HAP-1 (cell line): ENCODE data around the gene FBN2.

ENCODE experiments used
- DNase-seq, 2 experiments: peaks; one replicate each; pipeline ENCODE4 v3.0.0-alpha.2; 2016 to 2020; ENCODE audit warnings: low spot score in 2 of 2
- H3K27me3 ChIP-seq: fragments of 250-450 bp; sonication (Bioruptor Pico); 2 replicates; pipeline ENCODE4 v1.5.1; 2020; ENCODE audit warnings: low read depth, mild to moderate bottlenecking, moderate library complexity
- H3K36me3 ChIP-seq: fragments of 250-450 bp; sonication (Bioruptor Pico); replicated peaks from 2 replicates; pipeline ENCODE4 v1.5.1; 2020; ENCODE audit warnings: mild to moderate bottlenecking
- H3K4me1 ChIP-seq: fragments of 250-450 bp; sonication (Bioruptor Pico); 2 replicates; pipeline ENCODE4 v1.5.1; 2020; ENCODE audit warnings: mild to moderate bottlenecking
- H3K4me3 ChIP-seq: fragments of 250-450 bp; sonication (Bioruptor Pico); 2 replicates; pipeline ENCODE4 v1.5.1; 2020; ENCODE audit warnings: mild to moderate bottlenecking, moderate library complexity
- H3K9me3 ChIP-seq: fragments of 250-450 bp; sonication (Bioruptor Pico); 2 replicates; pipeline ENCODE4 v1.5.1; 2020; ENCODE audit warnings: mild to moderate bottlenecking, moderate library complexity
- in situ Hi-C: fragments of 300-500 bp; cut with MboI; formaldehyde crosslinking; loops from 3 replicates; pipeline ENCODE4 v1.14.3; 2020; ENCODE audit warnings: low sequenced_read_pairs, inconsistent platforms, mixed read lengths

FBN2 gene

DNA sequence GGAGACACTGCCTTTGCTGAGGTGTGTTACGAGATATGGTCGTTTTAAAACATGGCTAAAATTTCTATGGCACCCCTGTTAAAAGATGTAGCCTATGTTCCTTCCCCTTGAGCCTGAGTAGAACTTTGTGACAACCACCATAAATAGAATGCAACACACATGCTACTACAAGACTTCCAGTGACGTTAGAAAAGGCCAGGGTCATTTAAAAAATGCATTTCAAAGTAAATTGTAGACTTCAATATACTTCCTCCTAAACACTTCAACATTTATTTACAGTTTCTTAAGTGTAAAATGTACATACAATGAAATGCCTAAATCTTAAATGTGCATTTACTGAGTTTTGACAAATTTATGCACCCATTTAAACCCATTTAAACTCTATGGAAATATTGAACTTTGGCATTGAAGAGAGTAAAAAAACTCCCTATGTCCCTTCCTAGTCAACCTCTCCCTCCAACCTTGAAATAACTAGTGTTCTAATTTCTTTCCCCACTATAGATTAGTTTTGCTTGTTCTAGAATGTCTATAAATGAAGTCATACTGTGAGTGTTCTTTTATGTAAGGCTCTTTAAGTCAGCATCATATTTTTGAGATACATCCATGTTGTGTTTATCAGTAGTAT lies 294.0 kb downstream of the FBN2 start:
- in situ Hi-C loops: no loop called here

GRCh38 chr5:128241051-128241695 lies 296.9 kb downstream of the FBN2 start:
- no peaks in the 10 kb centered on the region for H3K36me3 ChIP-seq
- no peak for DNase-seq
- H3K9me3 ChIP-seq: no peaks in the 10 kb centered on the region
- no peaks in the 10 kb centered on the region for H3K27me3 ChIP-seq
- no peaks in the 10 kb centered on the region for H3K4me1 ChIP-seq
- H3K4me3 ChIP-seq: no peak overlapping the region
- in situ Hi-C loops: no loop called here

More for the DNA sequence above, 294.0 kb downstream of the FBN2 start:
- Histone ChIP-seq H3K36me3 (no peaks in the 10 kb centered on the region), H3K4me1 (no peaks in the 10 kb centered on the region), H3K27me3 (no peaks in the 10 kb centered on the region), H3K4me3 (no peak overlapping the region), H3K9me3 (no peaks in the 10 kb centered on the region)
- DNase-seq: no peak

DNA sequence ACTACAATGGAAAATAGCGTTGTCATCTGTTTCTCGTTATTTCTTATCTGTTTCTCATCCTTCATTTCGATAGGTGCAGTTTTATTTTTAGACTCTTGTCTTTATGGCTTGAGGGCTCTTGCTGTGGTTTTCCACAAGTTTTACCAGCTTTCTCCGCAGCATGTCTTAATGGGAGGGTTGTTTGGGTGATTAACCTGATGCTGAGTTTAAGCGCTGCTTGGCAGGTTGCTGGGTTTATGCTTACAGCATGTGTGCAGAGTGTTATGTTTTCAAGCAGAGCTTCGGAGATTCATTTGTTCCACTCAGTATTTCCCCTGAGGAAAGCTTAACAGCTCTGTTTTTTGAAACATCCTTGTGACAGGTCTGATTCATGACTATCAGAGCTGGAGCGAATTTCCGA lies 300.5 kb downstream of the FBN2 start:
- no peak for DNase-seq
- H3K4me1 ChIP-seq: no peaks in the 10 kb centered on the region
- no peaks in the 10 kb centered on the region for H3K27me3 ChIP-seq
- no peaks in the 10 kb centered on the region for H3K9me3 ChIP-seq
- in situ Hi-C loops: no loop called here
- no peak overlapping the region for H3K4me3 ChIP-seq
- H3K36me3 ChIP-seq: no peaks in the 10 kb centered on the region

DNA sequence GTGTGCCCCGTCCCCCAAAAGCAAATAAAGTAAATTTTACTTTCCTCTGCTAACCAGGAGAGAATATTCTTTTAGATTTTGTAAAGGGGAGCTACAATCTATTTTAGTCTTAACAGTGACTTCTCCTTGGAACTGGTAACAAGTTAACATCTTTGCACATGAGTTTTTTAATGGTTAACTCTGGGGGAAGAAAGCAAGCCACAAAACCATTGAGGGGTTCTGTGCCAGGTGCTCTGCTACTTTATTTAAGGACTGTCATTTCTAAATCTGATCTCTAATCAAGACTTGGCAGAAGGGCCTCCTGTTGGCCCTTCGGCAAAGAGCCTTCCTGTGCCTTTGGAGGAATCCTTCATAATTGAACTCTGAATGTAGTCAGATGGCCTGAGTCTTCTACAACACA lies 301.0 kb downstream of the FBN2 start:
- Histone ChIP-seq H3K9me3 (no peaks in the 10 kb centered on the region), H3K27me3 (no peaks in the 10 kb centered on the region), H3K4me3 (no peak overlapping the region), H3K4me1 (no peaks in the 10 kb centered on the region), H3K36me3 (no peaks in the 10 kb centered on the region)
- in situ Hi-C loops: no loop called here
- DNase-seq: no peak

DNA sequence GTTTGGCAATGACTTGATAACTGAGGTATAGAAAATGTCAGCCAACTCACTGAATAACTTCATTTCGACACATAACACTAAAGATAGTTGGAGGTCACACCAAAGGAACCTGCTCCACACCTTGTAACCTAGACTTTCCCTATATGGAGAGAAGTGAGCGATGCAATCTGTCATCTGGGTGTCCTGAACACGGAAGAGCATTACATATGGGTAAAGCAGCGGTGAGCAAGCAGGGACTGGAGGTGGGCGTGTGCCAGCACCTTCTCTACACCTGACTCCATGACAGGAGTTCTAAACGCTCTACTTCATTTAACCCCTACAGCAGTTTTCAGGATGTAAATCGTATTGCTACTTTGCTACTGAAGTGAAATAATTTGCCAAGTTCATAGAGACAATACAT lies 301.7 kb downstream of the FBN2 start:
- no peaks in the 10 kb centered on the region for H3K27me3 ChIP-seq
- H3K4me3 ChIP-seq: no peak overlapping the region
- no peaks in the 10 kb centered on the region for H3K36me3 ChIP-seq
- no peaks in the 10 kb centered on the region for H3K9me3 ChIP-seq
- DNase-seq: no peak
- in situ Hi-C loops: no loop called here
- H3K4me1 ChIP-seq: no peaks in the 10 kb centered on the region

- no peaks in the 10 kb centered on the region for H3K4me1 ChIP-seq
- in situ Hi-C loops: no loop called here
- H3K9me3 ChIP-seq: no peaks in the 10 kb centered on the region
- DNase-seq: no peak
- no peak overlapping the region for H3K4me3 ChIP-seq
- no peaks in the 10 kb centered on the region for H3K36me3 ChIP-seq
- no peaks in the 10 kb centered on the region for H3K27me3 ChIP-seq
Measured at GRCh38 chr5:128234928-128235641, 303.0 kb downstream of the FBN2 start.

GRCh38 chr5:128228521-128228920 lies 309.5 kb downstream of the FBN2 start:
- Histone ChIP-seq H3K9me3 (no peaks in the 10 kb centered on the region), H3K27me3 (no peaks in the 10 kb centered on the region)
- in situ Hi-C loops: no loop called here

GRCh38 chr5:128228008-128228407 lies 310.0 kb downstream of the FBN2 start:
- no peak for DNase-seq
- Histone ChIP-seq H3K36me3 (no peaks in the 10 kb centered on the region), H3K4me3 (no peak overlapping the region), H3K9me3 (no peaks in the 10 kb centered on the region), H3K27me3 (no peaks in the 10 kb centered on the region), H3K4me1 (no peaks in the 10 kb centered on the region)
- in situ Hi-C loops: no loop called here

More at GRCh38 chr5:128228521-128228920, 309.5 kb downstream of the FBN2 start:
- Histone ChIP-seq H3K4me3 (no peak overlapping the region), H3K4me1 (no peaks in the 10 kb centered on the region), H3K36me3 (no peaks in the 10 kb centered on the region)
- DNase-seq: no peak

DNA sequence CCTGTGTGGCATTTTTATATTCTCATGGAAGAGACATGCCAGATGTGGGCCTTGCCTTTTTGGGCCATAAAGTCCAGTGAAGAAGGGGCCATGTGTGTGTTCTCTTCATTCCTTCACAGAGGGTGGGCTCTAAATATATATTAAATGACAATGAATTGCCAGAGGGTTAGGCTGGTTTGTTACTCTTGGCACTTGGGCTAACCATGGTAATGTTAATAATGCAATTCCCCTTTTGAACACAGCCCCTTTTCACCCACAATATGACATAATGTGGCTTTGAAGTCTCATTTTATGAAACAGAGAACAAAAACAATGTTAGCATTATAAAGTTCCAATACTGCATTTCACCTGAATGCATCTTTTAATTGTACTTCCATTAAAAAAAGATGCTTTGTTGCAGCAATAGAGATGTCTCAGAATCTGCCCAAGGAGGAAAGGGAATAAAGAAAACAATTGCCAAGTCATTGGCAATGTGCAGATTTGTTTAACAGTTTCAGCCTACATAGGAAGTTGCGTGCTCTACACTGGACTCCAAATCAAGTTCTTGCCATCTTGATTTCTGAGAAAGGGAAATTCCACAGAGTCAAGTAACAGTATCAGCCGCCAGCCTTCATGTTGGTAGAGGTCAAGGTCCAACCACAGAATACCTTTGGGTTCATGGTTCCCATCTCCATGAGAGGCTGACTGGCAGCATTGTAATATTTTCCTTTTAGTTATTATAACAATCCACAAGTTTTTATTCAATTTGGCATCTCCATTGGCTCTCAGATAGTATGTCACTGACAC lies 312.6 kb downstream of the FBN2 start:
- Histone ChIP-seq H3K4me3 (no peak overlapping the region), H3K9me3 (no peaks in the 10 kb centered on the region), H3K4me1 (no peaks in the 10 kb centered on the region), H3K27me3 (no peaks in the 10 kb centered on the region), H3K36me3 (no peaks in the 10 kb centered on the region)
- in situ Hi-C loops: no loop called here
- DNase-seq: peak in 1 of 2 experiments; percentile 34

- no peaks in the 10 kb centered on the region for H3K36me3 ChIP-seq
- no peaks in the 10 kb centered on the region for H3K4me1 ChIP-seq
- DNase-seq: no peak
- in situ Hi-C loops: loop anchor here (25.0 kb wide), 1 partner anchor 1538 kb away; no protein-coding TSS in a partner anchor
- no peaks in the 10 kb centered on the region for H3K27me3 ChIP-seq
- H3K4me3 ChIP-seq: no peak overlapping the region
- no peaks in the 10 kb centered on the region for H3K9me3 ChIP-seq
Measured at GRCh38 chr5:128224336-128224735, 313.7 kb downstream of the FBN2 start.

GRCh38 chr5:128220841-128221240 lies 317.2 kb downstream of the FBN2 start:
- DNase-seq: no peak
- in situ Hi-C loops: loop anchor here (25.0 kb wide), 1 partner anchor 1541 kb away; no protein-coding TSS in a partner anchor
- no peaks in the 10 kb centered on the region for H3K27me3 ChIP-seq
- no peak overlapping the region for H3K4me3 ChIP-seq
- no peaks in the 10 kb centered on the region for H3K9me3 ChIP-seq
- H3K36me3 ChIP-seq: no peaks in the 10 kb centered on the region
- no peaks in the 10 kb centered on the region for H3K4me1 ChIP-seq

DNA sequence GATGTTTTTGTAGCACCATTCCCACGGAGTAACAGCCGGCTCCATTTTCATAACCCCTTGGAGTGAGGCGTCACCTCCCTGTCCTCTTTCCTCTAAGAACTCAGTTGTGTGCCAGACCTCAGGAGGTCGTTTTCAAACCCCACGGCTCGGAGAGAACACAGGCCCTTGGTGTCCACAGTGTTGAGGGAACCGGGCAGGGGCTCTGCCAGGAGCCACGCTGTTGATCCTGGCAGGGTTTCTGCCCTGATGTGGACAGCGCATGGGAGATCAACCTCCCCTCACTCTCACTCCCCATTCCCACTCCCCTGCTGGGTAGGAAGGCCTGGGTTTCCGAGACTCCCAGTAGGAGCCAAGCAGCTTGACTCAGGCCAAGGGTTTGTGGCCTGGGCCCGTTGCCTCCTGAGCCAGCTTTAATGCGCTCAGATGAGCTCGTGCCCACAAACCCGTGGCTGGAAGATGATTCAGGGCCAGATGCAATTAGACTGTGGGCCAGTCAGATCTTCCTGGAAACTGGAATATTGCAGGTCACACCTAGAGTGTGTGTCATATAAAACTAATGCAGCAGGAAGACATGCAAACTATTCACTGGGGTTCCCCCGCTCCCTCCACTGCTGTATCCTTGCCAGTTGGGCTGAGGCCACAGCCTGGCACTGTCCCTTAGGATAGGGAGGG lies 321.0 kb downstream of the FBN2 start:
- in situ Hi-C loops: loop anchor here (10.0 to 25.0 kb wide), 2 partner anchors 618 to 1545 kb away; no protein-coding TSS in a partner anchor
- Histone ChIP-seq H3K36me3 (no peaks in the 10 kb centered on the region), H3K27me3 (no peaks in the 10 kb centered on the region), H3K4me3 (no peak overlapping the region), H3K4me1 (no peaks in the 10 kb centered on the region), H3K9me3 (no peaks in the 10 kb centered on the region)
- DNase-seq: no peak

DNA sequence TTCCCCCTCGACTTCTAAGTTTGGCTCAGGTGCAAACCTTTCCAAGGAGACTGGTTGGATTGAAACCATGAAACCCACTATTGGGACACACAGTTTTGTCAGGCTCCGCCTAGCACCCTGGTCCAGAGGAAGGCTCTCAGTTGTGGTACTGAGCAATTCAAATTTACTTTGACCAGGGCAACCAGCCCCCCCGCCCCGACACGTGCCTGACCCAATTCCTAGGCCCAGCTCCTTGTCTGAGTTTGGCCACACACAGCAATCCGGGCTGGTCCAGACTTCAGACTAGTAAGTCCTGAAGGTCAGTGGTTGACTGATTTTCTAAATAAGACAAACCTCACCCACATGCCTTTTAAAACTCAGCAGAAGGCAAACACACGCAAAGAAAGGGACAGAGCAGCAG lies 321.8 kb downstream of the FBN2 start:
- Histone ChIP-seq H3K36me3 (no peaks in the 10 kb centered on the region), H3K4me3 (no peak overlapping the region), H3K9me3 (no peaks in the 10 kb centered on the region), H3K4me1 (no peaks in the 10 kb centered on the region), H3K27me3 (no peaks in the 10 kb centered on the region)
- no peak for DNase-seq
- in situ Hi-C loops: loop anchor here (10.0 to 25.0 kb wide), 2 partner anchors 619 to 1546 kb away; no protein-coding TSS in a partner anchor
